ENCODE results near the gene UNC5C. TPM values are rescaled to one million over a fixed set of nuclear protein-coding genes. Genes with fewer than 3 reads are reported as not detected.

Gene UNC5C
- total and polyA plus RNA-seq, 2 of the 8 experiments (the other 6 are each of a cell fraction or from before 2014, with no cell fraction given) = 0.30 to 1.3 TPM

GRCh38 chr4:95541889-95542607 lies 6.7 kb downstream of the UNC5C start (continued):
- TF ChIP-seq CHD7 (IDR thresholded peaks at IDR 0.05; ENCODE audit: insufficient replicate concordance, low read length) (no peak), SIX5 (IDR thresholded peaks at IDR 0.05; ENCODE audit: low read depth, low read length) (no peak), FOSL1 (IDR thresholded peaks at IDR 0.05; ENCODE audit: insufficient read depth, low read depth, low read length) (no peak), CHD2 (IDR thresholded peaks at IDR 0.05; ENCODE audit: low read length) (no peak), SUZ12 (IDR thresholded peaks at IDR 0.05; ENCODE audit: low read length) (no peak), SIN3A (conservative IDR thresholded peaks at IDR 0.05 in 1 of 2, IDR thresholded peaks at IDR 0.05 in 1 of 2; ENCODE audit: low read depth in 1 of 2, low read length in 2 of 2) (no peak), POLR2A (IDR thresholded peaks at IDR 0.05; ENCODE audit: control extremely low read depth in 1 of 2, low read depth in 2 of 2, low read length in 2 of 2) (no peak), TCF12 (IDR thresholded peaks at IDR 0.05; ENCODE audit: low read depth, low read length) (no peak), SP2 (IDR thresholded peaks at IDR 0.05; ENCODE audit: low read length) (no peak), NANOG (IDR thresholded peaks at IDR 0.05; ENCODE audit: insufficient read depth, low read depth, low read length, poor library complexity, severe bottlenecking) (no peak), NRF1 (IDR thresholded peaks at IDR 0.05; ENCODE audit: low read depth, low read length) (no peak)
